C1 segment of cervical spinal cord (tissue), 14 donors: Measurements from ENCODE around the gene CD40.
"Not testable (repeated sequence)": the region's sequence is repeated elsewhere in the genome, so short reads cannot be mapped to it uniquely, and the experiment has no call there.

ENCODE experiments used
- DNase-seq, 14 donors: peaks; one replicate each; lab custom pipeline; 2025; lab: John Stamatoyannopoulos, UW

The CD40 gene

GRCh38 chr20:46117704-46118467, at the start of gene CD40:
CD40 (plus strand) TSS chr20:46118314; CDS start chr20:46118344, 30 bp downstream.
- DNase-seq, result peak in 12 of 14 donors; percentile 14 to 74 (median 59)

GRCh38 chr20:46070215-46070900, 47.8 kb upstream of the CD40 start:
- DNase-seq, result no peak

GRCh38 chr20:46071573-46071972, 46.5 kb upstream of the CD40 start:
- no peak for DNase-seq

GRCh38 chr20:46073024-46073423, 45.1 kb upstream of the CD40 start:
- no peak for DNase-seq

GRCh38 chr20:46073443-46073842, 44.7 kb upstream of the CD40 start:
- DNase-seq, result no peak

GRCh38 chr20:46074006-46074405, 44.1 kb upstream of the CD40 start:
- no peak for DNase-seq

- no peak for DNase-seq
These were observed 41.3 kb upstream of the CD40 start for GRCh38 chr20:46076806-46077205.

- DNase-seq, result no peak
These were observed 40.3 kb upstream of the CD40 start for GRCh38 chr20:46077642-46078305.

GRCh38 chr20:46078954-46079353, 39.2 kb upstream of the CD40 start:
- peak in 3 of 14 donors; percentile 13 to 29 (median 24) for DNase-seq

GRCh38 chr20:46081074-46081473, 37.0 kb upstream of the CD40 start:
- DNase-seq, result no peak

GRCh38 chr20:46083101-46083500, 35.0 kb upstream of the CD40 start:
- peak in 1 of 14 donors; percentile 6 for DNase-seq

- no peak for DNase-seq
These were observed 34.5 kb upstream of the CD40 start for GRCh38 chr20:46083531-46084061.

- DNase-seq, result no peak
These were observed 33.3 kb upstream of the CD40 start for GRCh38 chr20:46084805-46085178.

- DNase-seq, result no peak
These were observed 32.8 kb upstream of the CD40 start for GRCh38 chr20:46085179-46085851.

GRCh38 chr20:46087161-46087560, 31.0 kb upstream of the CD40 start:
- no peak for DNase-seq

GRCh38 chr20:46088409-46089166, 29.5 kb upstream of the CD40 start:
- peak in 1 of 14 donors; percentile 15 for DNase-seq

GRCh38 chr20:46089167-46089416, 29.0 kb upstream of the CD40 start:
- no peak for DNase-seq

- DNase-seq, result peak; percentile 80 to 97 (median 94)
These were observed 28.4 kb upstream of the CD40 start, which contains the start of gene NCOA5 for GRCh38 chr20:46089417-46090388. NCOA5 (minus strand) TSS chr20:46089962; CDS start chr20:46079424, 10,538 bp downstream.

GRCh38 chr20:46091622-46092535, 26.2 kb upstream of the CD40 start:
- DNase-seq, result not testable (repeated sequence)
